T47D (cell line): ENCODE data around the gene DOK7.

ENCODE experiments used
- DNase-seq, 2 experiments: peaks; one replicate each; pipeline versions ENCODE4 v3.0.0 to v3.0.0-alpha.2; 2011 to 2012; ENCODE audit warnings: low read depth in 1 of 2, low spot score in 1 of 2
- JUND ChIP-seq: IDR thresholded peaks from 2 replicates; pipeline ENCODE4 v1.6.1; 2012; ENCODE audit warnings: low read depth
- in situ Hi-C: cut with HindIII; loops from 2 replicates; pipeline ENCODE4 v1.10.0; 2016; ENCODE audit warnings: low sequenced_read_pairs, low pct_unique_long_range_greater_than_20kb

DOK7 gene

GRCh38 chr4:3479358-3480101, 16.4 kb downstream of the DOK7 start:
- DNase-seq, result no peak
- in situ Hi-C loops, result no loop called here
- no peak for TF ChIP-seq JUND

GRCh38 chr4:3480528-3481112, 17.5 kb downstream of the DOK7 start:
- in situ Hi-C loops, result no loop called here
- DNase-seq, result peak; percentile 82 to 86
- no peak for TF ChIP-seq JUND

GRCh38 chr4:3481113-3481531, 18.0 kb downstream of the DOK7 start:
- no peak for TF ChIP-seq JUND
- no peak for DNase-seq
- in situ Hi-C loops, result no loop called here

GRCh38 chr4:3481783-3482393, 18.8 kb downstream of the DOK7 start:
- TF ChIP-seq JUND, result no peak
- in situ Hi-C loops, result no loop called here
- DNase-seq, result no peak

GRCh38 chr4:3482707-3483106, 19.6 kb downstream of the DOK7 start:
- TF ChIP-seq JUND, result no peak
- no peak for DNase-seq
- in situ Hi-C loops, result no loop called here

- in situ Hi-C loops, result no loop called here
- no peak for TF ChIP-seq JUND
- DNase-seq, result no peak
These were observed 20.4 kb downstream of the DOK7 start for GRCh38 chr4:3483471-3483921.

GRCh38 chr4:3484057-3484973, 21.2 kb downstream of the DOK7 start:
- in situ Hi-C loops, result no loop called here
- TF ChIP-seq JUND, result no peak
- peak; percentile 68 to 74 for DNase-seq

- in situ Hi-C loops, result no loop called here
- no peak for TF ChIP-seq JUND
- no peak for DNase-seq
These were observed 22.1 kb downstream of the DOK7 start for GRCh38 chr4:3485011-3485791.

- DNase-seq, result no peak
- no peak for TF ChIP-seq JUND
- in situ Hi-C loops, result no loop called here
These were observed 22.9 kb downstream of the DOK7 start for GRCh38 chr4:3485886-3486540.

GRCh38 chr4:3486541-3487540, 23.7 kb downstream of the DOK7 start:
- no peak for DNase-seq
- in situ Hi-C loops, result no loop called here
- no peak for TF ChIP-seq JUND
